Skeletal muscle tissue (tissue), 4 donors: ENCODE results near the gene C15orf40. TPM values are rescaled to one million over a fixed set of nuclear protein-coding genes. Genes with fewer than 3 reads are reported as not detected.

Source experiments
- H3K27ac ChIP-seq: one replicate; pipeline ENCODE4 v1.7.0; 2013; ENCODE audit warnings: mild to moderate bottlenecking, low read depth, low read length, inconsistent platforms
- H3K27me3 ChIP-seq, 3 donors: one replicate each; pipeline ENCODE4 v1.7.0; 2013; ENCODE audit warnings: low read length in 3 of 3; ENCODE audit not compliant: control insufficient read depth in 3 of 3, insufficient read depth in 3 of 3
- H3K36me3 ChIP-seq, 3 donors: one replicate each; pipeline ENCODE4 v1.7.0; 2013; ENCODE audit warnings: low read length in 3 of 3; ENCODE audit not compliant: control insufficient read depth in 3 of 3, insufficient read depth in 3 of 3
- H3K4me1 ChIP-seq, 3 donors: one replicate each; pipeline ENCODE4 v1.7.0; 2013; ENCODE audit warnings: low read length in 3 of 3, mild to moderate bottlenecking in 3 of 3; ENCODE audit not compliant: control insufficient read depth in 3 of 3, insufficient read depth in 3 of 3
- H3K4me3 ChIP-seq, 3 donors: one replicate each; pipeline ENCODE4 v1.7.0; 2013; ENCODE audit warnings: low read length in 3 of 3
- H3K9ac ChIP-seq, 3 donors: one replicate each; pipeline ENCODE4 v1.7.0; 2013; ENCODE audit warnings: low read length in 3 of 3, mild to moderate bottlenecking in 3 of 3, moderate library complexity in 2 of 3, low read depth in 1 of 3
- H3K9me3 ChIP-seq, 3 donors: one replicate each; pipeline ENCODE4 v1.7.0; 2013; ENCODE audit warnings: low read length in 3 of 3; ENCODE audit not compliant: control insufficient read depth in 3 of 3
- total RNA-seq: library from RNA; depleted of rRNA; stranded (reverse); fragments of >200 nt; gene quantifications from one replicate; pipeline ENCODE4 v1.2.3, GENCODE V29; 2014
- donor health status: Osteomylitis.

The C15orf40 gene
- total RNA-seq, 1 donor from 2014 or later: 18.3 TPM

GRCh38 chr15:82963471-82964341 lies 47.7 kb downstream of the C15orf40 start:
- no peaks in the 10 kb centered on the region for H3K27me3 ChIP-seq
- peak overlapping the region in 1 of 3 donors; percentile 45 for H3K4me3 ChIP-seq
- H3K4me1 ChIP-seq: peaks cover 25 to 34% (median 33%) of the 10 kb centered on the region in 3 donors
- H3K9me3 ChIP-seq: no peaks in the 10 kb centered on the region
- H3K36me3 ChIP-seq: no peaks in the 10 kb centered on the region
- peak overlapping the region; percentile 21 to 71 (median 64) for H3K9ac ChIP-seq
- peak overlapping the region; percentile 92 for H3K27ac ChIP-seq

DNA sequence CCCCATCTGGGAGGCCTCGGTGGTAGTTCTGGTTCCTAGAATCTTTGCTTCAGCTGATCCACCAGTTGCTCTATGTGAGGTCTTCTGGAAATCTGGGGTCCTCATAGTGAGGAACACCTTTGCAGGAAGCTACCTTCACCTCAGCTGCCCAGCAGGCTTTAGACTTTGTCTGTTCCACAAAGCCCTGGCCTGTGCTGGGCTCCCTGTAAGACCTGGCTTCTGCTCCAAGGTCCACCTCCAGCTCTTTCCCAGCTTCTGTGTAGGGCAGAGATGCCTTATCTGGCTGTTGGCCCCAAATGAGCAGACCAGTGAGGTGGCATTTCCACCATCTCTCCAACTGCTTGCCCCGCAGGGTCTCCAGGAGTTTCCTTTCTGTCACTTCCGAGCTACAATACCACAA lies 50.7 kb downstream of the C15orf40 start:
- Histone ChIP-seq H3K27me3 (no peaks in the 10 kb centered on the region), H3K9me3 (no peaks in the 10 kb centered on the region), H3K4me3 (no peak overlapping the region), H3K27ac (no peak overlapping the region), H3K4me1 (peaks cover 28 to 41% (median 40%) of the 10 kb centered on the region in 3 donors), H3K9ac (peak overlapping the region in 1 of 3 donors; percentile 7), H3K36me3 (no peaks in the 10 kb centered on the region)

DNA sequence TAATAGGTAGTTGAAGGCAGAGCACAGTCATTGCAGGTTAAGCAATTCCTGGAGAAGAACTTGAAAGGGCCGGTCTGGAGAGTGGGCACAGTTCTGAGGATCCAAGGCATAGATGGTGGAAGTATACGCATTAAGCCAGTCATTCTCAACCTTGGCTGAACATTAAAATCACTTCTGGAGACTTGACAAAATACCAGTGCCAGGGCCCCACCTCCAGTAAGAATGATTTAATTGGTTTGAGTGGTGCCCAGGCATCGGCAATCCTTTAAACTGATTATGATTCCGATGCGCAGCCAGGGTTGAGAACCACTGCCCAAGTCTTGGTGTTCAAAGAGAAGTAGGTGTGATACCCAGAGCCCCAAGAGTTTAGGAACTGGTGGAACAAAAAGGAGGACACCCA lies 52.0 kb downstream of the C15orf40 start:
- peaks cover 28 to 40% (median 38%) of the 10 kb centered on the region in 3 donors for H3K4me1 ChIP-seq
- peak overlapping the region; percentile 88 for H3K27ac ChIP-seq
- H3K4me3 ChIP-seq: no peak overlapping the region
- no peaks in the 10 kb centered on the region for H3K36me3 ChIP-seq
- H3K27me3 ChIP-seq: no peaks in the 10 kb centered on the region
- peak overlapping the region in 2 of 3 donors; percentile 50 to 66 for H3K9ac ChIP-seq
- no peaks in the 10 kb centered on the region for H3K9me3 ChIP-seq

DNA sequence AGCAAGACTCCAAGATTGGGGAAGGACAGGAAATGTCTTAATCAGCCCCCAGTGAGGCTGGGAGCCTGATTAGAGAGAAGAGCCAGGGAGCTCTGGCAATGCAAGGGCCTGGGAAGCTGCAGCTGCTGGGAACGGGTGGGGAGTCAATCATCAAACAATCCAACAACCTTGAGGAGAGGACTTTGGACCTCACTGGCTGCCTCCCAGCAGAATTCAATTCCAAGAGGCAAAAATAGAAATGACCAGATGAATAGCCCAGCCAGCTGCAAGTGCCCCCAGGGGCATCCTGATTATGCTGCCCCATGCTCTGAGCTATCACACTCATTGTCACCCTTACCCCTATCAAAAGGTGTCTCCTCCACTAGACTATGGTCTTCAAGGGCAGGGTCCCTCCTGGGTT lies 52.8 kb downstream of the C15orf40 start:
- Histone ChIP-seq H3K27ac (peak overlapping the region; percentile 88), H3K27me3 (no peaks in the 10 kb centered on the region), H3K4me3 (no peak overlapping the region), H3K9ac (peak overlapping the region in 2 of 3 donors; percentile 50 to 66), H3K36me3 (no peaks in the 10 kb centered on the region), H3K9me3 (no peaks in the 10 kb centered on the region), H3K4me1 (peaks cover 23 to 36% (median 31%) of the 10 kb centered on the region in 3 donors)

- Histone ChIP-seq H3K4me3 (peak within 1 kb of the TSS; percentile 55 to 78 (median 73)), H3K27me3 (no peaks in the 10 kb centered on the region), H3K4me1 (peaks cover 9 to 33% (median 31%) of the 10 kb centered on the region in 3 donors), H3K36me3 (peaks cover 0 to 3% (median 0%) of the 10 kb centered on the region in 3 donors), H3K9ac (peak within 1 kb of the TSS; percentile 82 to 93 (median 84)), H3K27ac (peak within 1 kb of the TSS; percentile 95), H3K9me3 (no peaks in the 10 kb centered on the region)
Measured at GRCh38 chr15:82952158-82953081, 59.0 kb downstream of the C15orf40 start, which contains the start of gene HOMER2. TSS of gene HOMER2 (minus strand) at chr15:82952720. CDS start at chr15:82952535, 185 bp downstream.

GRCh38 chr15:82951472-82952157 lies 59.8 kb downstream of the C15orf40 start:
- H3K9me3 ChIP-seq: no peaks in the 10 kb centered on the region
- H3K4me3 ChIP-seq: peak overlapping the region; percentile 55 to 78 (median 73)
- H3K27me3 ChIP-seq: no peaks in the 10 kb centered on the region
- peak overlapping the region; percentile 82 to 93 (median 84) for H3K9ac ChIP-seq
- peaks cover 12 to 38% (median 33%) of the 10 kb centered on the region in 3 donors for H3K4me1 ChIP-seq
- peak overlapping the region; percentile 90 for H3K27ac ChIP-seq
- H3K36me3 ChIP-seq: peaks cover 0 to 3% (median 0%) of the 10 kb centered on the region in 3 donors

GRCh38 chr15:82950746-82951370 lies 60.6 kb downstream of the C15orf40 start:
- Histone ChIP-seq H3K9ac (peak overlapping the region; percentile 82 to 93 (median 84)), H3K9me3 (no peaks in the 10 kb centered on the region), H3K4me3 (peak overlapping the region; percentile 55 to 78 (median 73)), H3K27ac (peak overlapping the region; percentile 90), H3K36me3 (peaks cover 0 to 3% (median 0%) of the 10 kb centered on the region in 3 donors), H3K4me1 (peaks cover 15 to 44% (median 39%) of the 10 kb centered on the region in 3 donors), H3K27me3 (no peaks in the 10 kb centered on the region)

- H3K4me1 ChIP-seq: peaks cover 15 to 44% (median 39%) of the 10 kb centered on the region in 3 donors
- H3K27me3 ChIP-seq: no peaks in the 10 kb centered on the region
- peaks cover 0 to 3% (median 0%) of the 10 kb centered on the region in 3 donors for H3K36me3 ChIP-seq
- H3K27ac ChIP-seq: peak overlapping the region; percentile 90
- H3K4me3 ChIP-seq: peak overlapping the region in 1 of 3 donors; percentile 8
- H3K9me3 ChIP-seq: no peaks in the 10 kb centered on the region
- H3K9ac ChIP-seq: peak overlapping the region in 2 of 3 donors; percentile 84 to 93
Measured at GRCh38 chr15:82950295-82950694, 61.1 kb downstream of the C15orf40 start.
